ENCODE measurements around the gene FLYWCH1.

Gene FLYWCH1

GRCh38 chr16:2955438-2955778 is 43.7 kb downstream of the FLYWCH1 start:
- no peak for DNase-seq

GRCh38 chr16:2955779-2956578 is 44.2 kb downstream of the FLYWCH1 start:
- DNase-seq, result no peak

DNA sequence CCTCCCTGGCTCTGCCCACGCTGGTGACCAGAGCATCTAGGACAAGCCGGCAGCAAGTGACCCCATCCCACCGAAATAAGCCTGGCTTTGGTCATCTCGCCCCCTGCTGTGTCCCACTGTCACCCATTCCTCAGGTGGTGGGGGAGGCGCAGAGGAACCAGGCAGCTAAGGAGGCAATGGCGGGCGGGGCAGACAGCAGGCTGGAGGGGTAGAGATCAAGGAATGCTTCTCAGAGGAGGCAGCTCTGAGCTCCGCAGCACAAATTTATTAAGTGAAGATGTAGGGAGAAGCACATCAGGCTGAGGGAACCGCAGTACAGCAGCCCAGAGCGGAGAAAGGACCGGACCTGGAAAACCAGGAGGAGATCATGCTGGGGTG is 44.8 kb downstream of the FLYWCH1 start:
- no peak for DNase-seq

DNA sequence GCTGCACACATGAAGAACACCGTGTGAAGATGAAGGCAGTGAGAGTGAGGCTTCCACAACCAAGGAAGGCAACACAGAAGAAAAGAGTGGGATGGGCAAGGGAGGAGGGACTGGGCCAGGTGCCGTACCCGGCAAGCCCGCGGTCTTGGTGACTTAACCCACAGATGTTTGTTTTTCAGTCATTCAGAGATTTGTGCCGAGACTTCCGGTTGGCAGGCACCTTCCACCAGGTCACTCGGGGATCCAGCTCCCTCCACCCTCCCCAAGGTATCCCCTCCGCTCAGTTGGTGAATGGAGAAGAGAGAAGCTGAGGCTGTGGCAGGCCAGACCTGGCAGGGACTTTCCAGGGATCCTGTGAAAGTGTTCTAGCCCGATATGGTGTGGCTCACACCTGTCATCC is 47.5 kb downstream of the FLYWCH1 start:
- DNase-seq, result no peak

DNA sequence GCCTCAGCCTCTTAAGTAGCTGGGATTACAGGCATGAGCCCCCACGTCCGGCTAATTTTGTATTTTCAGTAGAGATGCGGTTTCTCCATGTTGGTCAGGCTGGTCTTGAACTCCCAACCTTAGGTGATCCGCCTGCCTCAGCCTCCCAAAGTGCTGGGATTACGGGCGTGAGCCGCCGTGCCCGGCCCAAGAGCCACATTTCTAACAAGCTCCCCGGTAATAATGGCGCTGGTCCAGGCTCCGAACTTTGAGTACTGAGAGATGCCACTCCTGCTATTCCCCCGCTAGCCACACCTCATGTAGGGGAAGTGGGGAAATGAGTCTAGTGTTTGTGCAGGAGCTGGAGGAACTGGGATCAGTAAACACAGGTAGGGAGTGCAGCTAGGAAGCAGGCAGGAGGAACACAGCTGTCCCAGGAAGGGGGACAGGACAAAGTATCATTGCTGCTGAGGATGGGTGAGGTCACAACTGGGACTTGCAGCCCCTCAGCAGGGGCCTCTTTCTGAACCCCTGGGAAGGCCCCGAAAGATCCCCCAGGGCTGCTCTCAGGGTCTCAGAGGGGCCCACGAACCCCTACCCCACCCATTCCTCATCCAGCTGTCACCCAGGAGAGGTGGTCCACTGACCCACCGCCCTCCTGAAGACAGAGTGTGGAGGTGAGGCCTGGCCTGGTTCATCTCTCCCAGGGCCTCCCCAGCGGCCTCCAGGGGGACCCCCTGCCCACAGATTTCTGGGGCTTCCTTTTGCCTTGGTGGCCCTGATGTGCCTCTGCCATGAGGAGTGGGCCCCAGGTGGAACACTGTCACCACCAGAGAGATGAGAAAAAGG is 48.7 kb downstream of the FLYWCH1 start:
- DNase-seq, result no peak

DNA sequence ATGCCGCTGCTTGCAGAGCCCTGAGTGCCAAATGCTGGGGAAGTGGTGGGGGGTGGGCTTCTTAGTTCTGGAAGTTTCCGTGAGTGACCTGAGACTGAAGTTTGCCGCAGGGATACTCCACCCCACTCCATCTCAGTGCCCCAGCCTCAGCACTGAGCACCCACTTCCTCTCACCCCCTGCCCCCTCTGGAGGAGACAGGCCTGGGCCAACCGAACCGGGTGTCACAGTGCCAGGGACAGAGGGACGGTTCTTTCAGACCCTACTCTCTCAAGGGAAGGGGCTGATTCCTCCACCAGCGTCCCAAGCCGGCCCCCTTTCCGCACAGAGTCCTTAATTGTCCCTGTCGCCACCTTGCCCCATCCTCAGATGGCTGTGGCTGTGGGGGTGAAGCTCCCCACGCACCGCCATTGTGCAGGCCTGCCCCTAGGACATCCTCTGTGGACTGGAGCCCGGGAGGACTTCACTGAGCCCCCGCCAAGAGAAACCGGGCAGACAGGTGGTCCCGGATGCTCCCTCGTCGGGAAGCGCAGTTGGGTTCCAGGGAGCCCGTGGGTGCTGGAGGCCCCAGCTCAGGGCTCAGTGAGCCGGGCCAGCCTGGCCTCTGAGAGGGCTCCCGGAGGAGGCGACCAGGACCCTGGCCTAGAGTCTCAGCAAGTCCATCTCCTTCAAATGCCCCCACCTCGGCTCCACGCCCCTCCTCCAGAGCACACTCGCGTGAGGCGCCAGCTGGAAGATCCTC is 50.8 kb downstream of the FLYWCH1 start:
- no peak for DNase-seq

DNA sequence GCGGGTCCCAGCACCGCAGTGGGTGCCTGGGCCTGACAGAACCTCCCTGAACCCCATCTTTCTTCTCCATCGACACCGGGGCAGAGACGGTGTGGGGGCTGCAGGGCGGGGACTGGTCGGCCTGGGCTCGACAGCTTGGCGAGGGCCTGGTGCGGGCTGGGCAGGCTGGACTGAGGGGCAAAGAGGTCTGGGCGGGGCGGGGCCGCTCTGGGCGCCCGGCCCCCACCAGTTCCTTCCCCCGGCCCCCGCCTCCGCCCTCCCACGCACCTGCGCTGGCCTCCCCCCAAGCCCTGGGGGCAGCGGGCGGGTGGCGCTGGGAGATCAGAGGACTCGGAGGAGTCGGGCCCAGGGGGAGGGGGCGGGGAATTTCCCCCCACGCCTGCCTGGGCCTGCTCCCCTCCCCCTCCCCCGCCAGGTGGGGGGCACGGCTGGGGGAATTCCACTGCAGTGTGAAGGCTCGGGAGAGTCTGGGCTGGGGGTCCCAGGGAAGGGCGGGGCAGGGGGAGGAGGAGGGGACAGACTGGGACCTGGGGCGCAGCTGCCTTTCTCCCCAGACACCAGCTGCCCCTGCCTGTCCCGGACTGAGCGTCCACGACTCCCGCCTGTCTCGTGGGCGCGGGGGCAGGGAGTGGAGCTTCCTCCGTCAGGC is 51.5 kb downstream of the FLYWCH1 start:
- DNase-seq, result no peak

- DNase-seq, result peak; percentile 64
Observed at GRCh38 chr16:2963723-2964474, 52.2 kb downstream of the FLYWCH1 start, which contains the start of gene KREMEN2. Gene KREMEN2, plus strand, starts transcription at chr16:2964275. Its CDS starts 246 bp downstream, at chr16:2964521.

DNA sequence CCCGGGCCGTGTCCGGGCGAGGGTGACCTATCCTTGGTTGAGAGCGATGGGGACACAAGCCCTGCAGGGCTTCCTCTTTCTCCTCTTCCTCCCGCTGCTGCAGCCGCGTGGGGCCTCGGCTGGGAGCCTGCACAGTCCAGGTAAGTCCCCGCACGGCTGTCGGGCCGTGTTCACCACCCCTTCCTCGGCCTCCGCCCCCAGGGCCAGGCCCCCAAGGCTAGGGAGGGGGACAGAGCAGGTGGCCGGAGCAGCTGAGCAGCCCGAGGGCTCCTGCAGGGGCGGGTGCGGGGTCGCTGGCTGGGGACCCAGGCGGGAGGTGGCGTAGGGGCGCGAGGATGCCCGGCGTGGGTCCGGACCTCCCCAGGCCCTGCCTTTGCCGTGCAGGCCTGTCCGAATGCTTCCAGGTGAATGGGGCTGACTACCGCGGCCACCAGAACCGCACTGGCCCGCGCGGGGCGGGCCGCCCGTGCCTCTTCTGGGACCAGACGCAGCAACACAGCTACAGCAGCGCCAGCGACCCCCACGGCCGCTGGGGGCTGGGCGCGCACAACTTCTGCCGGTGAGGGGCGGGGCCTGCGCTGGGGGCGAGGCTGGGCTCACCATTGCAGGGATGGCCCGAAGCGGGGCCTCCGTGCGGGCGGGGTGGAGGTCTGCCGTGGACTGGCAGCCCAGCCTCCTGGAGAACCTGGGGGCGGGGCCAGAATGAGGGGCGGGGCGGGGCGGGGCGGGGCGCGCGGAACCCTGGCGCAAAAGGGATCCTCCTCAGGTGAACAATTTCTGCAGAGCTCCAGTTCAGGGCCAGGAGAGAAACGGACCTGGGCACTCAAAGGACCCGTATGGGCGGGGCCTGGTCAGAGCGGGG is 53.0 kb downstream of the FLYWCH1 start:
- DNase-seq, result peak; percentile 80

DNA sequence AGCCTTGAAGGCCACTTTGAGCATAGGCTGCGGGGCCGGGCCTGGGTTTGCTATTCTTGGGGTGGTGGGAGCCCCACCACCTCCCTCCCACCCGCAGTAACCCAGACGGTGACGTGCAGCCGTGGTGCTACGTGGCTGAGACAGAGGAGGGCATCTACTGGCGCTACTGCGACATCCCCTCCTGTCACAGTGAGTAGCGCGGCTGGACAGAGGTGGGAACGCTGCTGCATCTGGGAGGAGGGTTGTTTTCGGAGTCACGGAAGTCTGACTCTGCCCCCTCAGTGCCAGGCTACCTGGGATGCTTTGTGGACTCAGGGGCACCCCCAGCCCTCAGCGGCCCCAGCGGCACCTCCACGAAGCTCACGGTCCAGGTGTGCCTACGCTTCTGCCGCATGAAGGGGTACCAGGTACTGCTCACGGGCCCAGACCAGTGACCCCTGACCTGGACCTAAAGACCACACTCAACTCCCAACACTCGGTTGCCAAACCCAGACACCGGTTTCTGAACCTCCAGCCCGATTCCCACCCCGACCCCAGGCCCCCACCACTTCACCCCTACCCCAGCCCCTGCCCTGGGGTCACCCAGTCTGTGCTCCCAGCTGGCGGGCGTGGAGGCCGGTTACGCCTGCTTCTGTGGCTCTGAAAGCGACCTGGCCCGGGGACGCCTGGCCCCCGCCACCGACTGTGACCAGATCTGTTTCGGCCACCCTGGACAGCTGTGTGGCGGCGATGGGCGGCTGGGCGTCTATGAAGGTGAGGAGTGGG is 54.5 kb downstream of the FLYWCH1 start:
- DNase-seq, result no peak

DNA sequence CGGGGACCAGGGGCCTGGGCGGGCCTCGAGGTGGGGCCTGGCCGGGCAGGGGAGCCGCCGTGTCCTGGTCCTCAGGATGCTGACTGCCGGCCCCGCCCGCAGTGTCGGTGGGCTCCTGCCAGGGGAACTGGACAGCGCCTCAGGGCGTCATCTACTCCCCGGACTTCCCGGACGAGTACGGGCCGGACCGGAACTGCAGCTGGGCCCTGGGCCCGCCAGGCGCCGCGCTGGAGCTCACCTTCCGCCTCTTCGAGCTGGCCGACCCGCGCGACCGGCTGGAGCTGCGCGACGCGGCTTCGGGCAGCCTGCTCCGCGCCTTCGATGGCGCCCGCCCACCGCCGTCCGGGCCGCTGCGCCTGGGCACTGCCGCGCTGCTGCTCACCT is 55.1 kb downstream of the FLYWCH1 start:
- DNase-seq, result peak; percentile 26

DNA sequence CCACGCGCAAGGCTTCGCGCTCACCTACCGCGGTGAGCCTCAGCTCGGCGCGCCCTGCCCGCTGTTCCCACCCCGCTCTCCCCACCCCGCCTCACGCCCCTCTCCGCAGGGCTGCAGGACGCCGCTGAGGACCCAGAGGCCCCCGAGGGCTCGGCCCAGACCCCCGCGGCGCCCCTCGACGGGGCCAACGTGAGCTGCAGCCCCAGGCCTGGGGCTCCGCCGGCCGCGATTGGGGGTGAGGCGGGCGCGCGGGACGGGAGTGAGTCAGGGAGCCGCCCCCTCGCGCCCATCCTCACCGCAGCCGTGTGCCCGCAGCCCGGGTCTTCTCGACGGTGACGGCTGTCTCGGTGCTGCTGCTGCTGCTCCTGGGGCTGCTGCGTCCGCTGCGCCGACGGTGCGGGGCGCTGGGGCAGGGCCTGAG is 55.5 kb downstream of the FLYWCH1 start:
- no peak for DNase-seq

DNA sequence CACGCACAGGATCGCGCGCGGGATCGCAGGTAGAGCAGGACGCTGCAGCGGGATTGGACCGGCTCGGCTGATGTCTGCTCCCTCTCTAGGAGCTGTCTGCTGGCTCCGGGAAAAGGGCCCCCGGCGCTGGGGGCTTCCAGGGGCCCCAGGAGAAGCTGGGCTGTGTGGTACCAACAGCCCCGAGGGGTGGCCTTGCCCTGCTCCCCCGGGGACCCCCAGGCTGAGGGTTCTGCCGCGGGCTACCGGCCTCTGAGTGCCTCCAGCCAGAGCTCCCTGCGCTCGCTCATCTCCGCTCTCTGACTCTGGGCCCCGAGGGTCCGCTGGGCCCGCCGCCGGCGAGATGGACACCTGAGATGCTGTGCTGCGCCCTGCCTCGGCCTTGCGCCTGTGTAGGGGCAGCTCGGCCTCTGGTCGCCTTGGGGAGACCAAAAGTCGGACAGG is 56.0 kb downstream of the FLYWCH1 start:
- no peak for DNase-seq

DNA sequence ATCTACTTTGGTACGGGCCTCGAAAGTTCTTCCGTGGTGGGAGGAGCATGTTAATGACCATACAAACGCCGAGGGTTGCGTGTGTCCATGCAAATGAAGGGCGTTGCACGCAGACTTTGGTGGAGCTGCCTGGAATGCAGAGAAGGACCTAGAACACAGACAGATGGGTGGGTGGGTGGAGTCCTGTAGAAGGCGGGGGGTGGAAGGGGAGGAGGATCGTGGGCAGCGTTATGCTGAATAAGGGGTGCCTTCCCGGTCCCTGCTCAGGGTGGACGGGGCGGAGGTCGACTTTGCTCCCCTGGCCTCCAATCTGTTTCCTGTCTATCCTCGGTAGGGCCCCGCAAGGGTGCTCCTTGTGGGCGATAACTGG is 56.6 kb downstream of the FLYWCH1 start:
- DNase-seq, result peak; percentile 21

DNA sequence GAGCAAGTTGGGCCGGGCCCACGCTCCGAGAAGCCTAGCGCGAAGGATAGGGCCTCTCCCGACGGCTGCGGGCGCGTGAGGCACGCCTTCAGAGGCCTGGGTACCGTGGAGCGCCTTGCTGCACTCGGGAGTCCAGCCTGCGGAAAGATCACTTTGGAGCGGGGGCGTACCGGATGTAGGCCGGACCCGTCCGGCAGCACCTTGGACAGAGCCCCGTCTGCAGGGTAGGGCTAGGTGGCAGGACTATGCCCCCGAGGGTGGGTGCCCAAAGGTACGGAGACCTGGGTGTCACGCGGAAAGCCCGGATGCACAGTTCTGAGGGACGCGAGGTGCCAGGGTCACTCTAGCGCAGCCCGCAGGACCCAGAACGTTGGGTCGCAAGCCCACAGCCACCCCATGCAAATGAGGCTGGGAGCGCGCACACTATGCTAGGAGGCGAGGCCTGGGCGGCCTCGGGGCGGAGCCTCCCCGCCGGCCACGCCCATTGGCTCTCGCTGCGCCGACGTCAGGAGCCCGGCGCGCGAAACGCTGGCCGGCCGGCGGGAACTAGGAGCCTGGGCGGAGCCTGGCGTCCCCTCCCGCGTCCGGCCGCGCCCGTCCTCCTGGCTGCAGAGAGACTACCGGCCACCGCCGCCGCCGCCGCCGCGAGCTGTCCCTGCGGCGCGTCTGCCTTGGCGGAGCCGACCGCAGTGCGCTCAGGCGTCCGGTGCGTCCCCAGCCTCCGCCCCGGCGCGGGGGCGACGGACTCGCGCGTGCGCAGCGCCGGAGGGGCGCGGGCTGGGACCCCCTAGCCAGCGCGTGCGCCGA is 57.2 kb downstream of the FLYWCH1 start, which contains the start of gene PAQR4:
TSS of gene PAQR4 (plus strand) at position 611 of the 807 bp plus-strand sequence. CDS start 327 bp downstream, outside the sequence.
- DNase-seq, result peak; percentile 89

- DNase-seq, result peak; percentile 93
Observed at GRCh38 chr16:2969545-2970521, 58.1 kb downstream of the FLYWCH1 start.

- DNase-seq, result no peak
Observed at GRCh38 chr16:2970563-2970962, 58.8 kb downstream of the FLYWCH1 start.

Data from activated CD4-positive, alpha-beta T cell treated with anti-CD3 and anti-CD28 coated beads for 48 hours (primary cell).